GM12891 (cell line): ENCODE data around the gene ACE.

ENCODE experiments used
- POLR2A ChIP-seq: IDR thresholded peaks from 2 replicates; pipeline ENCODE4 v1.6.1; 2011; ENCODE audit warnings: low read depth, low read length, control low read depth
- SPI1 ChIP-seq: IDR thresholded peaks from 2 replicates; pipeline ENCODE4 v1.6.1; 2011; ENCODE audit warnings: low read depth, low read length, control low read depth

DNA sequence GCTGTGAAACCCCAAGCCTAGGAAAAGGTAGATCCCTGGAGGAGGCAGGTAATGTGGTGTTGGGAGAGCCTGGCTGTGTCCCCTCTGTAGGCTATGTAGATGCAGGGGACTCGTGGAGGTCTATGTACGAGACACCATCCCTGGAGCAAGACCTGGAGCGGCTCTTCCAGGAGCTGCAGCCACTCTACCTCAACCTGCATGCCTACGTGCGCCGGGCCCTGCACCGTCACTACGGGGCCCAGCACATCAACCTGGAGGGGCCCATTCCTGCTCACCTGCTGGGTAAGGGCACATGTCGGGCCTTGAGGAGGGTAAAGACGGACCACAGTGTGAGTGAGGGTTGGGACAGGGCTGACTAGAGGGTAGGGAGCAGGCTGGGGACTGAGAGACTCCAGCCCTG lies 12.0 kb downstream of the ACE start:
- no peak for TF ChIP-seq SPI1
- no peak for TF ChIP-seq POLR2A
